HEK293 (cell line): ENCODE data around the gene AMN.

Source experiments
- CTCF ChIA-PET: fragments of 350-600 bp; formaldehyde crosslinking; extraction: SDS; loops from one replicate; lab custom pipeline; 2021; ENCODE audit warnings: antibody characterized with exemption; lab: Yijun Ruan, JAX
- POLR2A ChIA-PET: fragments of 300-600 bp; formaldehyde crosslinking; extraction: SDS; loops from one replicate; lab custom pipeline; 2020; ENCODE audit warnings: antibody characterized with exemption, inconsistent platforms; lab: Yijun Ruan, JAX
- H3K27ac ChIP-seq: fragments of 200-500 bp; sonication (Bioruptor generic); 2 replicates; pipeline ENCODE4 v1.5.1; 2014; ENCODE audit warnings: low read depth, low read length, control low read depth, inconsistent platforms; ENCODE audit errors: extremely low read depth
- H3K36me3 ChIP-seq, 2 experiments: fragments of 200-500 bp in 1 of 2; sonication (Bioruptor generic) in 1 of 2; 1 replicate in 1 of 2; 2 replicates in 1 of 2; pipeline ENCODE4 v1.5.1; 2014 to 2017; ENCODE audit warnings: inconsistent platforms in 2 of 2, low read length in 2 of 2; ENCODE audit not compliant: control insufficient read depth in 2 of 2, insufficient read depth in 1 of 2
- H3K4me1 ChIP-seq: fragments of 200-500 bp; sonication (Bioruptor generic); 2 replicates; pipeline ENCODE4 v1.5.1; 2014; ENCODE audit warnings: mild to moderate bottlenecking, low read length, inconsistent platforms; ENCODE audit not compliant: control insufficient read depth, insufficient read depth
- H3K4me3 ChIP-seq: 2 replicates; pipeline ENCODE4 v1.5.1; 2011; ENCODE audit warnings: low read depth, mild to moderate bottlenecking, control low read depth, low read length, moderate library complexity
- H3K9me3 ChIP-seq: fragments of 200-500 bp; sonication (Bioruptor generic); 2 replicates; pipeline ENCODE4 v1.5.1; 2014; ENCODE audit warnings: low read depth, low read length, inconsistent platforms; ENCODE audit not compliant: control insufficient read depth, insufficient read depth
- HOXA7 ChIP-seq: sonication (generic); formaldehyde crosslinking; IDR thresholded peaks from 2 replicates; pipeline ENCODE4 v1.8.1; 2022; ENCODE audit warnings: missing genetic modification reagents, borderline replicate concordance
- MYNN ChIP-seq: fragments of 450-650 bp; formaldehyde crosslinking; IDR thresholded peaks from 2 replicates; pipeline ENCODE4 v1.5.1; 2016; ENCODE audit warnings: missing biosample characterization, missing genetic modification characterization, borderline replicate concordance
- TCF7L2 ChIP-seq: IDR thresholded peaks from 2 replicates; pipeline ENCODE4 v1.6.1; 2011; ENCODE audit warnings: low read depth, mild to moderate bottlenecking, inconsistent platforms, low read length, moderate library complexity, borderline replicate concordance
- ZNF174 ChIP-seq: fragments of 450-650 bp; formaldehyde crosslinking; IDR thresholded peaks from 2 replicates; pipeline ENCODE4 v1.5.0; 2017; ENCODE audit warnings: missing biosample characterization, mild to moderate bottlenecking, missing genetic modification characterization
- ZNF404 ChIP-seq: fragments of 450-650 bp; formaldehyde crosslinking; IDR thresholded peaks from 2 replicates; pipeline ENCODE4 v1.5.1; 2017; ENCODE audit warnings: missing biosample characterization, missing genetic modification characterization
- ZNF600 ChIP-seq: fragments of 450-650 bp; formaldehyde crosslinking; IDR thresholded peaks from 2 replicates; pipeline ENCODE4 v1.5.1; 2016; ENCODE audit warnings: missing biosample characterization, missing genetic modification characterization
- ZNF610 ChIP-seq: fragments of 450-650 bp; formaldehyde crosslinking; IDR thresholded peaks from 2 replicates; pipeline ENCODE4 v1.5.1; 2016; ENCODE audit warnings: missing biosample characterization, missing genetic modification characterization, borderline replicate concordance
- ZNF629 ChIP-seq: fragments of 450-650 bp; formaldehyde crosslinking; IDR thresholded peaks from 2 replicates; pipeline ENCODE4 v1.5.1; 2017; ENCODE audit warnings: missing biosample characterization, missing genetic modification characterization
- ZNF707 ChIP-seq: fragments of 450-650 bp; formaldehyde crosslinking; IDR thresholded peaks from 2 replicates; pipeline ENCODE4 v1.5.1; 2016; ENCODE audit warnings: missing biosample characterization, missing genetic modification characterization
- ZNF785 ChIP-seq: fragments of 450-650 bp; formaldehyde crosslinking; IDR thresholded peaks from 2 replicates; pipeline ENCODE4 v1.5.1; 2016; ENCODE audit warnings: missing biosample characterization, missing genetic modification characterization
- ZNF830 ChIP-seq: fragments of 450-650 bp; IDR thresholded peaks from 2 replicates; pipeline ENCODE4 v1.5.0; 2018; ENCODE audit warnings: missing biosample characterization, missing genetic modification characterization, low read depth, mild to moderate bottlenecking, moderate library complexity
- ZSCAN16 ChIP-seq: fragments of 450-650 bp; formaldehyde crosslinking; IDR thresholded peaks from 2 replicates; pipeline ENCODE4 v1.5.1; 2016; ENCODE audit warnings: missing biosample characterization, missing genetic modification characterization
- TF ChIP-seq, protein P1 (sequence below): fragments of 450-650 bp; formaldehyde crosslinking; IDR thresholded peaks from 2 replicates; pipeline ENCODE4 v1.5.1; 2016; ENCODE audit warnings: missing biosample characterization, missing genetic modification characterization
- TF ChIP-seq, protein P2 (sequence below): fragments of 450-650 bp; formaldehyde crosslinking; IDR thresholded peaks from 2 replicates; pipeline ENCODE4 v1.5.1; 2016; ENCODE audit warnings: missing biosample characterization, missing genetic modification characterization, borderline replicate concordance
- TF ChIP-seq, protein P3 (sequence below): fragments of 450-650 bp; formaldehyde crosslinking; IDR thresholded peaks from 2 replicates; pipeline ENCODE4 v1.5.1; 2017; ENCODE audit warnings: missing biosample characterization, missing genetic modification characterization
- TF ChIP-seq, protein P4 (sequence below): fragments of 450-650 bp; formaldehyde crosslinking; IDR thresholded peaks from 2 replicates; pipeline ENCODE4 v1.5.1; 2016; ENCODE audit warnings: missing biosample characterization, missing genetic modification characterization

Gene AMN

DNA sequence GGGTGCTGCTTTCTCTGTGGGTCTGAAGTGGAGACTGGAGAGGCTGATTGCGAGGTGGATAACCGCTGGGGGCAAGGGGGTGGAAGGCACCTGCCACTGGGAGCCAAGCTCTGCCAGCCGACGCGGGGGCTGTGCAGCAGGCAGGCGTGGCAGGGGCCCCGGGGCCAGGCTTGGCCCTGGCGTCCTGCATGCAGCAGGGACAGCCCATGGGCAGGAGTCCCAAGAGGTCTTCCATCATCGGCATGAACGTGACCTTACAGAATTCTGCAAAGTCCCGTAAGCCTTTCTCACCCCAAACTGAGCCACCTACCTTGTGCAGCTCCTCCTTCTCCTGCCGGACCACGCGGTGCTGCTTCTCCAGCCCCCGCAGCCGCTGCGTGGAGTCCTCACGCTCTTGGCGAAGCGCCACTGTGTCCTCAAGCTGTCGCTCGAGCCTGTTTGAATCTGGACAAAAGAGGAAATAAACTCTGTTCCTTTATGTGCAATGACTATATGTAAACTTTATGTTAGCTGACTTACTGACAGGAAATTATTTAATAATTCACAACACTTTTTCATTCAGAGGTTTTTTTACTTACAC, 51.3 kb downstream of the AMN start:
- TF ChIP-seq, protein P1, sequence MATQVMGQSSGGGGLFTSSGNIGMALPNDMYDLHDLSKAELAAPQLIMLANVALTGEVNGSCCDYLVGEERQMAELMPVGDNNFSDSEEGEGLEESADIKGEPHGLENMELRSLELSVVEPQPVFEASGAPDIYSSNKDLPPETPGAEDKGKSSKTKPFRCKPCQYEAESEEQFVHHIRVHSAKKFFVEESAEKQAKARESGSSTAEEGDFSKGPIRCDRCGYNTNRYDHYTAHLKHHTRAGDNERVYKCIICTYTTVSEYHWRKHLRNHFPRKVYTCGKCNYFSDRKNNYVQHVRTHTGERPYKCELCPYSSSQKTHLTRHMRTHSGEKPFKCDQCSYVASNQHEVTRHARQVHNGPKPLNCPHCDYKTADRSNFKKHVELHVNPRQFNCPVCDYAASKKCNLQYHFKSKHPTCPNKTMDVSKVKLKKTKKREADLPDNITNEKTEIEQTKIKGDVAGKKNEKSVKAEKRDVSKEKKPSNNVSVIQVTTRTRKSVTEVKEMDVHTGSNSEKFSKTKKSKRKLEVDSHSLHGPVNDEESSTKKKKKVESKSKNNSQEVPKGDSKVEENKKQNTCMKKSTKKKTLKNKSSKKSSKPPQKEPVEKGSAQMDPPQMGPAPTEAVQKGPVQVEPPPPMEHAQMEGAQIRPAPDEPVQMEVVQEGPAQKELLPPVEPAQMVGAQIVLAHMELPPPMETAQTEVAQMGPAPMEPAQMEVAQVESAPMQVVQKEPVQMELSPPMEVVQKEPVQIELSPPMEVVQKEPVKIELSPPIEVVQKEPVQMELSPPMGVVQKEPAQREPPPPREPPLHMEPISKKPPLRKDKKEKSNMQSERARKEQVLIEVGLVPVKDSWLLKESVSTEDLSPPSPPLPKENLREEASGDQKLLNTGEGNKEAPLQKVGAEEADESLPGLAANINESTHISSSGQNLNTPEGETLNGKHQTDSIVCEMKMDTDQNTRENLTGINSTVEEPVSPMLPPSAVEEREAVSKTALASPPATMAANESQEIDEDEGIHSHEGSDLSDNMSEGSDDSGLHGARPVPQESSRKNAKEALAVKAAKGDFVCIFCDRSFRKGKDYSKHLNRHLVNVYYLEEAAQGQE (tag by site-specific recombination): no peak
- TF ChIP-seq, protein P2, sequence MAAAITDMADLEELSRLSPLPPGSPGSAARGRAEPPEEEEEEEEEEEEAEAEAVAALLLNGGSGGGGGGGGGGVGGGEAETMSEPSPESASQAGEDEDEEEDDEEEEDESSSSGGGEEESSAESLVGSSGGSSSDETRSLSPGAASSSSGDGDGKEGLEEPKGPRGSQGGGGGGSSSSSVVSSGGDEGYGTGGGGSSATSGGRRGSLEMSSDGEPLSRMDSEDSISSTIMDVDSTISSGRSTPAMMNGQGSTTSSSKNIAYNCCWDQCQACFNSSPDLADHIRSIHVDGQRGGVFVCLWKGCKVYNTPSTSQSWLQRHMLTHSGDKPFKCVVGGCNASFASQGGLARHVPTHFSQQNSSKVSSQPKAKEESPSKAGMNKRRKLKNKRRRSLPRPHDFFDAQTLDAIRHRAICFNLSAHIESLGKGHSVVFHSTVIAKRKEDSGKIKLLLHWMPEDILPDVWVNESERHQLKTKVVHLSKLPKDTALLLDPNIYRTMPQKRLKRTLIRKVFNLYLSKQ (tag by site-specific recombination): no peak
- TF ChIP-seq ZNF707 (tag by site-specific recombination): no peak
- Histone ChIP-seq H3K9me3 (no peaks in the 10 kb centered on the region), H3K36me3 (peaks cover 17 to 90% of the 10 kb centered on the region in 2 experiments), H3K4me1 (no peaks in the 10 kb centered on the region), H3K4me3 (no peak overlapping the region), H3K27ac (no peak overlapping the region)
- CTCF ChIA-PET: interaction anchor here (0.5 kb wide), 1 partner anchor 130 kb away, joined by 3 read pairs; no protein-coding TSS in a partner anchor
- POLR2A ChIA-PET: no interaction called here

DNA sequence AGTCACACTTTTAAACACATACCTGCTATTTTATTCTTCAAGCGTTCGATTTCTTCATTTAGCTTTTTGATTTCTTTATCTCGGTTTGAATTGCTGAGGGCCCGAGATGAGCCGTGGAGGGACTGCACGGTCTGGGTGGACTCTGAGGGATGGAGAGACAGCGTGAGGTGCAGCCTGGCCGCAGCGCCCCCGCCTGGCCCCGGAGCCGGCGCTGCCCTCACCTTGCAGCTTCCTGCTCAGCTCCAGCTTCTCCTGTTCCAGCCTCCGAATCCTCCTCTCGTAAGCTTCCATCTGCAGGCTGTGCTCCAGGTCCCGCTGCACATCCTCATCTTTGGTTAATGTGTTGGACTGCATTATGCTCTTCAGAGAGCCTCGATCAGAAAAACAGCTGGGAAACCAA, 53.2 kb downstream of the AMN start:
- Histone ChIP-seq H3K36me3 (peaks cover 26 to 90% of the 10 kb centered on the region in 2 experiments), H3K27ac (no peak overlapping the region), H3K4me1 (no peaks in the 10 kb centered on the region), H3K9me3 (no peaks in the 10 kb centered on the region), H3K4me3 (no peak overlapping the region)
- POLR2A ChIA-PET: interaction anchor here (0.5 kb wide), 1 partner anchor 81 kb away, joined by 4 read pairs; no protein-coding TSS in a partner anchor
- CTCF ChIA-PET: interaction anchor here (0.7 to 1.2 kb wide), 7 partner anchors 11 to 507 kb away, joined by 3 to 4 read pairs (median 3); no protein-coding TSS in a partner anchor
- TF ChIP-seq ZSCAN16 (tag by site-specific recombination): no peak
- no peak for TF ChIP-seq ZNF174 (tag by site-specific recombination)
- no peak for TF ChIP-seq ZNF629 (tag by site-specific recombination)
- TF ChIP-seq TCF7L2: no peak
- TF ChIP-seq ZNF600: no peak
- TF ChIP-seq ZNF785 (tag by site-specific recombination): no peak
- no peak for TF ChIP-seq ZNF610 (tag by site-specific recombination)
- TF ChIP-seq ZNF404 (tag by site-specific recombination): no peak
- TF ChIP-seq ZNF830 (tag by site-specific recombination): no peak
- TF ChIP-seq, protein P3, sequence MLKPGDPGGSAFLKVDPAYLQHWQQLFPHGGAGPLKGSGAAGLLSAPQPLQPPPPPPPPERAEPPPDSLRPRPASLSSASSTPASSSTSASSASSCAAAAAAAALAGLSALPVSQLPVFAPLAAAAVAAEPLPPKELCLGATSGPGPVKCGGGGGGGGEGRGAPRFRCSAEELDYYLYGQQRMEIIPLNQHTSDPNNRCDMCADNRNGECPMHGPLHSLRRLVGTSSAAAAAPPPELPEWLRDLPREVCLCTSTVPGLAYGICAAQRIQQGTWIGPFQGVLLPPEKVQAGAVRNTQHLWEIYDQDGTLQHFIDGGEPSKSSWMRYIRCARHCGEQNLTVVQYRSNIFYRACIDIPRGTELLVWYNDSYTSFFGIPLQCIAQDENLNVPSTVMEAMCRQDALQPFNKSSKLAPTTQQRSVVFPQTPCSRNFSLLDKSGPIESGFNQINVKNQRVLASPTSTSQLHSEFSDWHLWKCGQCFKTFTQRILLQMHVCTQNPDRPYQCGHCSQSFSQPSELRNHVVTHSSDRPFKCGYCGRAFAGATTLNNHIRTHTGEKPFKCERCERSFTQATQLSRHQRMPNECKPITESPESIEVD: no peak
- TF ChIP-seq HOXA7: no peak
- TF ChIP-seq MYNN (tag by site-specific recombination): no peak
- TF ChIP-seq, protein P4, sequence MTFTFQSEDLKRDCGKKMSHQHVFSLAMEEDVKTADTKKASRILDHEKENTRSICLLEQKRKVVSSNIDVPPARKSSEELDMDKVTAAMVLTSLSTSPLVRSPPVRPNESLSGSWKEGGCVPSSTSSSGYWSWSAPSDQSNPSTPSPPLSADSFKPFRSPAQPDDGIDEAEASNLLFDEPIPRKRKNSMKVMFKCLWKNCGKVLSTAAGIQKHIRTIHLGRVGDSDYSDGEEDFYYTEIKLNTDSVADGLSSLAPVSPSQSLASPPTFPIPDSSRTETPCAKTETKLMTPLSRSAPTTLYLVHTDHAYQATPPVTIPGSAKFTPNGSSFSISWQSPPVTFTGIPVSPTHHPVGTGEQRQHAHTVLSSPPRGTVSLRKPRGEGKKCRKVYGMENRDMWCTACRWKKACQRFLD (tag by site-specific recombination): no peak
